BLaER1 (cell line): Measurements from ENCODE around the gene MIAT.
"Not testable (repeated sequence)": the region's sequence is repeated elsewhere in the genome, so short reads cannot be mapped to it uniquely, and the experiment has no call there.

Source experiments
- H3K27ac ChIP-seq: shearing (Covaris generic); formaldehyde crosslinking; 2 replicates; pipeline ENCODE4 v1.8.1; 2022
- H3K27me3 ChIP-seq: shearing (Covaris generic); formaldehyde crosslinking; 2 replicates; pipeline ENCODE4 v1.8.1; 2022
- H3K36me3 ChIP-seq: shearing (Covaris generic); formaldehyde crosslinking; 2 replicates; pipeline ENCODE4 v1.8.1; 2022
- H3K4me1 ChIP-seq: shearing (Covaris generic); formaldehyde crosslinking; 2 replicates; pipeline ENCODE4 v1.8.1; 2022
- H3K4me2 ChIP-seq: shearing (Covaris generic); formaldehyde crosslinking; 2 replicates; pipeline ENCODE4 v1.8.1; 2022
- H3K4me3 ChIP-seq: shearing (Covaris generic); formaldehyde crosslinking; 2 replicates; pipeline ENCODE4 v1.8.1; 2022
- H3K9ac ChIP-seq: shearing (Covaris generic); formaldehyde crosslinking; 2 replicates; pipeline ENCODE4 v1.8.1; 2022
- H3K9me3 ChIP-seq: shearing (Covaris generic); formaldehyde crosslinking; 2 replicates; pipeline ENCODE4 v1.8.1; 2022
- H4K20me1 ChIP-seq: shearing (Covaris generic); formaldehyde crosslinking; 2 replicates; pipeline ENCODE4 v1.8.1; 2022
- Cebpa-rat ChIP-seq: shearing (Covaris generic); IDR thresholded peaks from 2 replicates; pipeline ENCODE4 v1.8.1; 2022

Gene MIAT

GRCh38 chr22:26689513-26690301 lies 32.3 kb downstream of the MIAT start:
- peaks cover 67% of the 10 kb centered on the region for H3K36me3 ChIP-seq
- no peaks in the 10 kb centered on the region for H3K27me3 ChIP-seq
- peaks cover 12% of the 10 kb centered on the region for H3K9me3 ChIP-seq
- peaks cover 42% of the 10 kb centered on the region for H3K4me1 ChIP-seq
- H3K4me2 ChIP-seq = peak overlapping the region; percentile 80
- H3K9ac ChIP-seq = no peak overlapping the region
- peaks cover 93% of the 10 kb centered on the region for H4K20me1 ChIP-seq
- no peak for TF ChIP-seq Cebpa-rat
- no peak overlapping the region for H3K27ac ChIP-seq
- H3K4me3 ChIP-seq = no peak overlapping the region

- Histone ChIP-seq H3K36me3 (peaks cover 68% of the 10 kb centered on the region), H3K27ac (no peak overlapping the region), H3K4me2 (peak overlapping the region; percentile 80), H3K27me3 (no peaks in the 10 kb centered on the region), H3K4me3 (no peak overlapping the region), H3K9ac (no peak overlapping the region), H4K20me1 (peaks cover 93% of the 10 kb centered on the region), H3K9me3 (peaks cover 23% of the 10 kb centered on the region), H3K4me1 (peaks cover 42% of the 10 kb centered on the region)
- TF ChIP-seq Cebpa-rat = no peak
Observed at GRCh38 chr22:26690654-26691376, 33.4 kb downstream of the MIAT start.

- H3K4me1 ChIP-seq = peaks cover 42% of the 10 kb centered on the region
- peaks cover 68% of the 10 kb centered on the region for H3K36me3 ChIP-seq
- H3K4me3 ChIP-seq = no peak overlapping the region
- TF ChIP-seq Cebpa-rat = no peak
- H4K20me1 ChIP-seq = peaks cover 92% of the 10 kb centered on the region
- H3K9ac ChIP-seq = no peak overlapping the region
- no peak overlapping the region for H3K27ac ChIP-seq
- peaks cover 23% of the 10 kb centered on the region for H3K9me3 ChIP-seq
- no peaks in the 10 kb centered on the region for H3K27me3 ChIP-seq
- peak overlapping the region; percentile 80 for H3K4me2 ChIP-seq
Observed at GRCh38 chr22:26691377-26691716, 34.0 kb downstream of the MIAT start.

- no peak overlapping the region for H3K4me3 ChIP-seq
- H3K9me3 ChIP-seq = peaks cover 24% of the 10 kb centered on the region
- peak overlapping the region; percentile 80 for H3K4me2 ChIP-seq
- peaks cover 42% of the 10 kb centered on the region for H3K4me1 ChIP-seq
- peaks cover 68% of the 10 kb centered on the region for H3K36me3 ChIP-seq
- no peak for TF ChIP-seq Cebpa-rat
- peaks cover 90% of the 10 kb centered on the region for H4K20me1 ChIP-seq
- no peak overlapping the region for H3K27ac ChIP-seq
- H3K9ac ChIP-seq = no peak overlapping the region
- no peaks in the 10 kb centered on the region for H3K27me3 ChIP-seq
Observed at GRCh38 chr22:26692215-26692614, 34.8 kb downstream of the MIAT start.

GRCh38 chr22:26697151-26697550 lies 39.8 kb downstream of the MIAT start:
- Histone ChIP-seq H3K27me3 (no peaks in the 10 kb centered on the region), H3K9me3 (peaks cover 57% of the 10 kb centered on the region), H3K4me3 (no peak overlapping the region), H3K36me3 (peaks cover 83% of the 10 kb centered on the region), H3K27ac (no peak overlapping the region), H3K4me2 (no peak overlapping the region), H4K20me1 (peaks cover 44% of the 10 kb centered on the region), H3K4me1 (peaks cover 5% of the 10 kb centered on the region), H3K9ac (no peak overlapping the region)
- no peak for TF ChIP-seq Cebpa-rat

- Histone ChIP-seq H3K4me3 (no peak overlapping the region), H3K27me3 (no peaks in the 10 kb centered on the region), H3K4me2 (no peak overlapping the region), H3K9ac (no peak overlapping the region), H3K27ac (no peak overlapping the region), H3K36me3 (peaks cover 62% of the 10 kb centered on the region), H4K20me1 (peaks cover 35% of the 10 kb centered on the region), H3K9me3 (peaks cover 43% of the 10 kb centered on the region), H3K4me1 (no peaks in the 10 kb centered on the region)
- no peak for TF ChIP-seq Cebpa-rat
Observed at GRCh38 chr22:26700462-26700861, 43.1 kb downstream of the MIAT start.

GRCh38 chr22:26700886-26701285 lies 43.5 kb downstream of the MIAT start:
- Histone ChIP-seq H3K36me3 (peaks cover 58% of the 10 kb centered on the region), H3K4me1 (no peaks in the 10 kb centered on the region), H4K20me1 (peaks cover 32% of the 10 kb centered on the region), H3K4me2 (no peak overlapping the region), H3K9me3 (peaks cover 39% of the 10 kb centered on the region), H3K27ac (no peak overlapping the region), H3K4me3 (no peak overlapping the region), H3K27me3 (no peaks in the 10 kb centered on the region), H3K9ac (no peak overlapping the region)
- TF ChIP-seq Cebpa-rat = no peak

- no peak overlapping the region for H3K4me3 ChIP-seq
- H3K9me3 ChIP-seq = peaks cover 42% of the 10 kb centered on the region
- H3K9ac ChIP-seq = no peak overlapping the region
- H3K36me3 ChIP-seq = peaks cover 55% of the 10 kb centered on the region
- H3K27ac ChIP-seq = no peak overlapping the region
- H3K27me3 ChIP-seq = no peaks in the 10 kb centered on the region
- no peak overlapping the region for H3K4me2 ChIP-seq
- peaks cover 32% of the 10 kb centered on the region for H4K20me1 ChIP-seq
- TF ChIP-seq Cebpa-rat = no peak
- H3K4me1 ChIP-seq = no peaks in the 10 kb centered on the region
Observed at GRCh38 chr22:26701323-26701722, 43.9 kb downstream of the MIAT start.

GRCh38 chr22:26702906-26703830 lies 45.8 kb downstream of the MIAT start:
- peaks cover 22% of the 10 kb centered on the region for H4K20me1 ChIP-seq
- no peaks in the 10 kb centered on the region for H3K4me1 ChIP-seq
- H3K4me3 ChIP-seq = no peak overlapping the region
- no peak overlapping the region for H3K4me2 ChIP-seq
- TF ChIP-seq Cebpa-rat = no peak
- H3K36me3 ChIP-seq = peaks cover 55% of the 10 kb centered on the region
- H3K9me3 ChIP-seq = peaks cover 43% of the 10 kb centered on the region
- no peak overlapping the region for H3K27ac ChIP-seq
- no peaks in the 10 kb centered on the region for H3K27me3 ChIP-seq
- H3K9ac ChIP-seq = no peak overlapping the region

- not testable (repeated sequence) for H3K9ac ChIP-seq, H3K27ac ChIP-seq, H3K4me1 ChIP-seq, H3K27me3 ChIP-seq, H3K4me2 ChIP-seq, H3K4me3 ChIP-seq
- Histone ChIP-seq H3K36me3 (peaks cover 53% of the 10 kb centered on the region), H3K9me3 (peaks cover 21% of the 10 kb centered on the region), H4K20me1 (peaks cover 32% of the 10 kb centered on the region)
Observed at GRCh38 chr22:26705379-26705778, 48.0 kb downstream of the MIAT start.
